NCI-H2196 treated with DMSO at 0.1 percent for 48 hours (cell line): Measurements from ENCODE around the gene AMFR.

Experiments used
- DNase-seq: peaks from one replicate; lab custom pipeline; 2025; ENCODE audit not compliant: unreplicated experiment; lab: John Stamatoyannopoulos, UW

Gene AMFR

GRCh38 chr16:56363781-56364565, 61.4 kb downstream of the AMFR start:
- no peak for DNase-seq

GRCh38 chr16:56363181-56363716, 62.1 kb downstream of the AMFR start:
- DNase-seq: no peak

- DNase-seq: no peak
Observed at GRCh38 chr16:56362706-56363105, 62.6 kb downstream of the AMFR start.

- DNase-seq: no peak
Observed at GRCh38 chr16:56362057-56362655, 63.2 kb downstream of the AMFR start.

- no peak for DNase-seq
Observed at GRCh38 chr16:56360117-56361008, 65.0 kb downstream of the AMFR start.

- DNase-seq: no peak
Observed at GRCh38 chr16:56357765-56358322, 67.5 kb downstream of the AMFR start.

GRCh38 chr16:56357241-56357764, 68.0 kb downstream of the AMFR start:
- no peak for DNase-seq

GRCh38 chr16:56356276-56357240, 68.8 kb downstream of the AMFR start:
- no peak for DNase-seq

- DNase-seq: no peak
Observed at GRCh38 chr16:56355786-56356275, 69.5 kb downstream of the AMFR start.

- no peak for DNase-seq
Observed at GRCh38 chr16:56355221-56355620, 70.1 kb downstream of the AMFR start.

GRCh38 chr16:56354746-56355145, 70.6 kb downstream of the AMFR start:
- no peak for DNase-seq

GRCh38 chr16:56354016-56354415, 71.3 kb downstream of the AMFR start:
- DNase-seq: no peak

GRCh38 chr16:56353054-56353921, 72.1 kb downstream of the AMFR start:
- no peak for DNase-seq

GRCh38 chr16:56352351-56353053, 72.8 kb downstream of the AMFR start:
- DNase-seq: no peak

- DNase-seq: no peak
Observed at GRCh38 chr16:56351481-56351880, 73.9 kb downstream of the AMFR start.

GRCh38 chr16:56350491-56351405, 74.6 kb downstream of the AMFR start:
- no peak for DNase-seq

- no peak for DNase-seq
Observed at GRCh38 chr16:56349711-56350161, 75.6 kb downstream of the AMFR start.
